NT2/D1 (cell line): ENCODE data around the gene INTS11.

Source experiments
- DNase-seq: peaks from one replicate; pipeline ENCODE4 v3.0.0-alpha.2; 2011; ENCODE audit warnings: low read depth, low spot score
- H3K27me3 ChIP-seq: 2 replicates; pipeline ENCODE4 v1.6.0; 2011; ENCODE audit warnings: mild to moderate bottlenecking; ENCODE audit not compliant: insufficient read length, insufficient read depth
- H3K36me3 ChIP-seq: 2 replicates; pipeline ENCODE4 v1.6.1; 2011; ENCODE audit warnings: mild to moderate bottlenecking, low read length, mixed read lengths; ENCODE audit not compliant: insufficient read depth, insufficient read length
- H3K4me1 ChIP-seq: 2 replicates; pipeline ENCODE4 v1.5.1; 2011; ENCODE audit not compliant: insufficient read depth, insufficient read length
- H3K4me3 ChIP-seq: 2 replicates; pipeline ENCODE4 v1.5.1; 2011; ENCODE audit warnings: low read depth; ENCODE audit not compliant: insufficient read length
- H3K9ac ChIP-seq: 2 replicates; pipeline ENCODE4 v1.6.0; 2011; ENCODE audit warnings: low read depth; ENCODE audit not compliant: insufficient read length
- H3K9me3 ChIP-seq: 2 replicates; pipeline ENCODE4 v1.5.1; 2011; ENCODE audit warnings: mild to moderate bottlenecking, low read length; ENCODE audit not compliant: insufficient read depth
- SUZ12 ChIP-seq: IDR thresholded peaks from 2 replicates; pipeline ENCODE4 v1.6.1; 2011; ENCODE audit not compliant: insufficient read length, insufficient read depth; ENCODE audit errors: extremely low read depth
- YY1 ChIP-seq: IDR thresholded peaks from 2 replicates; pipeline ENCODE4 v1.6.1; 2011; ENCODE audit not compliant: insufficient read length, insufficient read depth
- ZNF274 ChIP-seq: IDR thresholded peaks from 2 replicates; pipeline ENCODE4 v1.6.1; 2011; ENCODE audit warnings: mild to moderate bottlenecking, low read depth, low read length

INTS11 gene

GRCh38 chr1:1302006-1302430 is 22.4 kb downstream of the INTS11 start:
- H3K9me3 ChIP-seq = no peaks in the 10 kb centered on the region
- H3K4me1 ChIP-seq = peaks cover 25% of the 10 kb centered on the region
- H3K27me3 ChIP-seq = no peaks in the 10 kb centered on the region
- no peak for DNase-seq
- H3K4me3 ChIP-seq = no peak overlapping the region
- TF ChIP-seq SUZ12 (no peak), YY1 (no peak), ZNF274 (no peak)
- H3K36me3 ChIP-seq = peaks cover 16% of the 10 kb centered on the region
- no peak overlapping the region for H3K9ac ChIP-seq

GRCh38 chr1:1300352-1300739 is 24.1 kb downstream of the INTS11 start:
- Histone ChIP-seq H3K36me3 (peaks cover 20% of the 10 kb centered on the region), H3K27me3 (no peaks in the 10 kb centered on the region), H3K4me1 (peaks cover 16% of the 10 kb centered on the region), H3K4me3 (no peak overlapping the region), H3K9ac (no peak overlapping the region), H3K9me3 (no peaks in the 10 kb centered on the region)
- TF ChIP-seq YY1 (no peak), SUZ12 (no peak), ZNF274 (no peak)
- DNase-seq = no peak

GRCh38 chr1:1299686-1300351 is 24.6 kb downstream of the INTS11 start:
- Histone ChIP-seq H3K4me3 (no peak overlapping the region), H3K9me3 (no peaks in the 10 kb centered on the region), H3K4me1 (peaks cover 16% of the 10 kb centered on the region), H3K9ac (no peak overlapping the region), H3K36me3 (peaks cover 20% of the 10 kb centered on the region), H3K27me3 (no peaks in the 10 kb centered on the region)
- DNase-seq = no peak
- TF ChIP-seq SUZ12 (no peak), YY1 (no peak), ZNF274 (no peak)

- no peak overlapping the region for H3K4me3 ChIP-seq
- H3K36me3 ChIP-seq = peaks cover 27% of the 10 kb centered on the region
- no peak overlapping the region for H3K9ac ChIP-seq
- no peak for TF ChIP-seq YY1
- TF ChIP-seq ZNF274 = no peak
- TF ChIP-seq SUZ12 = no peak
- H3K4me1 ChIP-seq = peaks cover 16% of the 10 kb centered on the region
- DNase-seq = no peak
- no peaks in the 10 kb centered on the region for H3K27me3 ChIP-seq
- H3K9me3 ChIP-seq = no peaks in the 10 kb centered on the region
Observed at GRCh38 chr1:1298861-1299685, 25.4 kb downstream of the INTS11 start.

GRCh38 chr1:1297802-1298424 is 26.5 kb downstream of the INTS11 start:
- TF ChIP-seq SUZ12 (no peak), ZNF274 (no peak), YY1 (no peak)

GRCh38 chr1:1296070-1297061 is 28.1 kb downstream of the INTS11 start:
- no peak for TF ChIP-seq SUZ12
- no peak for TF ChIP-seq YY1
- TF ChIP-seq ZNF274 = no peak
- Histone ChIP-seq H3K27me3 (no peaks in the 10 kb centered on the region), H3K4me3 (no peak overlapping the region), H3K9me3 (no peaks in the 10 kb centered on the region), H3K9ac (no peak overlapping the region), H3K4me1 (peaks cover 10% of the 10 kb centered on the region), H3K36me3 (peaks cover 35% of the 10 kb centered on the region)
- DNase-seq = no peak

More at GRCh38 chr1:1297802-1298424, 26.5 kb downstream of the INTS11 start:
- no peak overlapping the region for H3K9ac ChIP-seq
- peaks cover 10% of the 10 kb centered on the region for H3K4me1 ChIP-seq
- no peaks in the 10 kb centered on the region for H3K9me3 ChIP-seq
- peaks cover 32% of the 10 kb centered on the region for H3K36me3 ChIP-seq
- H3K27me3 ChIP-seq = no peaks in the 10 kb centered on the region
- no peak for DNase-seq
- no peak overlapping the region for H3K4me3 ChIP-seq
